Colonic mucosa (tissue), 4 donors: ENCODE measurements around the gene SLC22A25. TPM values are rescaled to one million over a fixed set of nuclear protein-coding genes. Genes with fewer than 3 reads are reported as not detected.

Experiments used
- DNase-seq: peaks from one replicate; pipeline ENCODE4 v3.0.0-alpha.2; 2020
- H3K27ac ChIP-seq: fragments of 200-600 bp; one replicate; pipeline ENCODE4 v1.8.0; 2021
- H3K27me3 ChIP-seq: fragments of 200-600 bp; one replicate; pipeline ENCODE4 v1.8.0; 2021
- H3K36me3 ChIP-seq: fragments of 200-600 bp; one replicate; pipeline ENCODE4 v1.8.0; 2021
- H3K4me1 ChIP-seq: fragments of 200-600 bp; one replicate; pipeline ENCODE4 v1.8.0; 2021; ENCODE audit warnings: mild to moderate bottlenecking
- H3K4me3 ChIP-seq: fragments of 200-600 bp; one replicate; pipeline ENCODE4 v1.8.0; 2021
- H3K9ac ChIP-seq, 2 donors: one replicate each; pipeline ENCODE4 v1.7.0; 2013; ENCODE audit warnings: control low read depth in 2 of 2, low read depth in 2 of 2, low read length in 2 of 2
- H3K9me3 ChIP-seq: fragments of 200-600 bp; one replicate; pipeline ENCODE4 v1.8.0; 2021
- intact Hi-C: fragments of 100-400 bp; cut with DNase I; formaldehyde crosslinking; loops from one replicate; pipeline ENCODE4 v1.14.1; 2022
- total RNA-seq, 2 donors: library from RNA; stranded (reverse); fragmentation: NEBNext Ultra II Directional in 1 of 2; extraction: Animal tissue kit (Norgen Biotek cat#: 25700) in 1 of 2; gene quantifications; one replicate each; pipeline ENCODE4 v1.2.1, GENCODE V29; 2021
- TF ChIP-seq, protein P1 (sequence below): fragments of 200-600 bp; IDR thresholded peaks from one replicate; pipeline ENCODE4 v1.8.0; 2022; ENCODE audit warnings: antibody characterized with exemption, mild to moderate bottlenecking
- donor health status: healthy.
- donor health status: DM: no; HTN: no; CAD: no.
- donor health status: DM: no; HTN: no; CAD: no.

Gene SLC22A25
- total RNA-seq, 2 donors from 2014 or later, result not detected

- Histone ChIP-seq H3K36me3 (no peaks in the 10 kb centered on the region), H3K4me1 (no peaks in the 10 kb centered on the region), H3K9ac (no peak overlapping the region), H3K4me3 (no peak overlapping the region), H3K9me3 (no peaks in the 10 kb centered on the region), H3K27me3 (no peaks in the 10 kb centered on the region), H3K27ac (no peak overlapping the region)
- TF ChIP-seq, protein P1, sequence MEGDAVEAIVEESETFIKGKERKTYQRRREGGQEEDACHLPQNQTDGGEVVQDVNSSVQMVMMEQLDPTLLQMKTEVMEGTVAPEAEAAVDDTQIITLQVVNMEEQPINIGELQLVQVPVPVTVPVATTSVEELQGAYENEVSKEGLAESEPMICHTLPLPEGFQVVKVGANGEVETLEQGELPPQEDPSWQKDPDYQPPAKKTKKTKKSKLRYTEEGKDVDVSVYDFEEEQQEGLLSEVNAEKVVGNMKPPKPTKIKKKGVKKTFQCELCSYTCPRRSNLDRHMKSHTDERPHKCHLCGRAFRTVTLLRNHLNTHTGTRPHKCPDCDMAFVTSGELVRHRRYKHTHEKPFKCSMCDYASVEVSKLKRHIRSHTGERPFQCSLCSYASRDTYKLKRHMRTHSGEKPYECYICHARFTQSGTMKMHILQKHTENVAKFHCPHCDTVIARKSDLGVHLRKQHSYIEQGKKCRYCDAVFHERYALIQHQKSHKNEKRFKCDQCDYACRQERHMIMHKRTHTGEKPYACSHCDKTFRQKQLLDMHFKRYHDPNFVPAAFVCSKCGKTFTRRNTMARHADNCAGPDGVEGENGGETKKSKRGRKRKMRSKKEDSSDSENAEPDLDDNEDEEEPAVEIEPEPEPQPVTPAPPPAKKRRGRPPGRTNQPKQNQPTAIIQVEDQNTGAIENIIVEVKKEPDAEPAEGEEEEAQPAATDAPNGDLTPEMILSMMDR, result no peak
- intact Hi-C loops, result no loop called here
- DNase-seq, result no peak
Measured at GRCh38 chr11:63229815-63230214, 13.6 kb downstream of the SLC22A25 start.

- no peak overlapping the region for H3K4me3 ChIP-seq
- H3K36me3 ChIP-seq, result no peaks in the 10 kb centered on the region
- H3K9me3 ChIP-seq, result no peaks in the 10 kb centered on the region
- H3K9ac ChIP-seq, result no peak overlapping the region
- intact Hi-C loops, result no loop called here
- H3K4me1 ChIP-seq, result no peaks in the 10 kb centered on the region
- H3K27me3 ChIP-seq, result no peaks in the 10 kb centered on the region
- TF ChIP-seq, protein P1, result no peak
- DNase-seq, result no peak
- no peak overlapping the region for H3K27ac ChIP-seq
Measured at GRCh38 chr11:63227521-63228107, 15.8 kb downstream of the SLC22A25 start.

DNA sequence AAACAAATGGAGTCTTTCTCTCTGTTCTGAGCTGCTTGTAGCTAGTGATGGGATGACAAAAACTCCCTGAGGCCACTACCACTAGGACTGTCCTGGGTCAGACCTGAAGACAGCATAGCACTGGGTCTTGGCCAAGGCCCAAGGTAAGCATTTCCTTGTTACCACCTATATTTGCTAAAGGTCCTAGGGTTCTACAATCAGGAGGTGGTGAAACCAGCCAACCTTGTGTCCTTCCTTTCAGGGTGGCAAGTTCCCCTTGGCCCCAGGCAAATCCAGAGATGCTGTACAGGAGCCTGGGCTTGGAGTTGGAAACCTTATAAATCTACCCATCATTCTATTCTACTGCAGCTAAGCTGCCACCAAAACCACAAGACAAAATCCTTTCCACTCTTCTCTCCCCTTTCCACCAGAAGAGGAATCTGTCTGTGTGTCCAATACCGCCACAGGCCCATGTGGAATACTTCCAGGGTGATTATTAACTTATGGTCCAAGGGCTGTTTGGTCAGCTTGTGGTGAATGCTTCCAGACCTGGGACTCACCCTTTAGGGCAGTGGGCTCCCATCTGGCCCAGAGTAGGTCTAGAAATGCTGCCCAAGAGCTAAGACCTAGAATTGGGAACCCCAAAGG, 16.8 kb downstream of the SLC22A25 start:
- Histone ChIP-seq H3K36me3 (no peaks in the 10 kb centered on the region), H3K4me3 (no peak overlapping the region), H3K27me3 (no peaks in the 10 kb centered on the region), H3K9ac (no peak overlapping the region), H3K4me1 (no peaks in the 10 kb centered on the region), H3K9me3 (no peaks in the 10 kb centered on the region), H3K27ac (no peak overlapping the region)
- no peak for DNase-seq
- intact Hi-C loops, result no loop called here
- TF ChIP-seq, protein P1, result no peak

DNA sequence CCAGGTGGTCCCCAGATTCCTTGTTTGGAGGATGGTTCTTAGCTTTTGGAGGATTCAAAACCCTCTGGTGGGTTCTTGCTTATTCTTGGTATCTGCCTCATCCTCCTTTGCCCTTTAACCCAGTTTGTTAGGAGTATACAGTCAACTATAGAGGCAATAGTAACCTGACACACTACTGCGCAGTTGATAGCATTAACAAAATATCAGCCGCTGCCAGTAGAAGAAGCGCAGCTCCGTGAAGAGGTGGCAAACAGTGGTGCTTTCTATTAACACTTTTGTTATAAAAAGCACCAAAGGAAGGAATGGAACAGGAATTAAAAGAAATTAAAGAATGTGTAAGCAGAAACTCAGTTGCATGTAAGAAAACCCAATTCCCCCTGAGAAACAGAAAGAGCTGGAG, 29.3 kb downstream of the SLC22A25 start:
- intact Hi-C loops, result loop anchor here (5.0 kb wide), 2 partner anchors 87 to 307 kb away; no protein-coding TSS in a partner anchor
- H3K9me3 ChIP-seq, result no peaks in the 10 kb centered on the region
- H3K27ac ChIP-seq, result no peak overlapping the region
- TF ChIP-seq, protein P1, result no peak
- no peaks in the 10 kb centered on the region for H3K27me3 ChIP-seq
- DNase-seq, result no peak
- no peak overlapping the region for H3K9ac ChIP-seq
- H3K4me1 ChIP-seq, result no peaks in the 10 kb centered on the region
- H3K4me3 ChIP-seq, result no peak overlapping the region
- H3K36me3 ChIP-seq, result no peaks in the 10 kb centered on the region

DNA sequence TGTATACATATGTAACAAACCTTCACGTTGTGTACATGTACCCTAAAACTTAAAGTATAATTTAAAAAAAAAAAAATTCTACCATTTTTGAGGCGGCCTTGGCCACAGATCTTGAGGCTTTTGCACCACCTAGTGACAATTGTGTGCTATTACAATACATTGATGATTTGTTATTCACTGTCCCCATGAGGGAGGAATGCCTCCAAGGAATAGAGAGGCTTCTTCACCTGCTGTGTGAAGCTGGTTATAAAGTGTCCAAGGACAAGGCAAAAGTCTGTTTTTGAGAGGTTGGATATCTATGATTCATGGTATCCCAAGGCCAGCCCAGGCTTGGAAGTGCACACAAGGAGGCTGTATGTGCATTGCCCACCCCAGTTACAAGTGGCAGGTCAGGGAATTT, 30.7 kb downstream of the SLC22A25 start:
- H3K4me3 ChIP-seq, result no peak overlapping the region
- intact Hi-C loops, result loop anchor here (5.0 kb wide), 2 partner anchors 85 to 305 kb away; no protein-coding TSS in a partner anchor
- no peaks in the 10 kb centered on the region for H3K27me3 ChIP-seq
- no peaks in the 10 kb centered on the region for H3K36me3 ChIP-seq
- H3K9ac ChIP-seq, result no peak overlapping the region
- H3K27ac ChIP-seq, result no peak overlapping the region
- TF ChIP-seq, protein P1, result peak; percentile 48
- no peaks in the 10 kb centered on the region for H3K9me3 ChIP-seq
- H3K4me1 ChIP-seq, result no peaks in the 10 kb centered on the region
- no peak for DNase-seq
